ENCODE data around the gene FADS1. TPM values are rescaled to one million over a fixed set of nuclear protein-coding genes. Genes with fewer than 3 reads are reported as not detected.

Gene FADS1
- total RNA-seq, 2 experiments from 2014 or later, result not detected

DNA sequence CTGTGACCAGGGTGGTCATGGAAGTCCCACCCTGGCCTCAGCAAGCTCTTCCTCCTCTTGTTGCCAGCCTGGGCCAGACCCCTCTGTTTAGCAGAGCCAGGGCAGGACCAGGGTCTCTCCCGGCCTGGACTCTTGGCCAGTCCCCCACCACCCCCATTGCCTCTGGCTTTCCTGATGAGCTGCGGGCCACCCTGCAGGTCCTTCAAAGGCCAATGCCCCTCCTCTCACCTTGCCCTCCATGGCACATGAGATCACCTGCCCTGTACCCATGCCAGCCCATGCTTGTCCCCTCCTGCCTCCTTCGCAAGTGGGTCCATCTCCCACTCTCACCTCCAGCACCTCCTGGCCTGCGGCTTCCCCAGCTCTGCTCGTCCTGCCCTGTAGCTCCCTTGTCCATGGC is 21.7 kb upstream of the FADS1 start:
- BruUV-seq (replicated peaks), result no TSS peak
- H3K79me2 ChIP-seq (ENCODE audit: insufficient read depth, low read depth, low read length), result no peaks in the 10 kb centered on the region
- no peaks in the 10 kb centered on the region for H3K9me2 ChIP-seq (ENCODE audit: insufficient read depth, low read length)
- no peak overlapping the region for H2AFZ ChIP-seq (ENCODE audit: low read length)
- no peak for DNase-seq (ENCODE audit: low spot score)
- H3K36me3 ChIP-seq (ENCODE audit: insufficient read depth, low read length), result no peaks in the 10 kb centered on the region
- no peak overlapping the region for H3K4me2 ChIP-seq (ENCODE audit: low read length)
- POLR2A ChIA-PET, result no interaction called here
- no peaks in the 10 kb centered on the region for H4K20me1 ChIP-seq (ENCODE audit: insufficient read depth, low read length)
- H3K27ac ChIP-seq (ENCODE audit: low read depth, low read length, poor library complexity, severe bottlenecking), result no peak overlapping the region
- H3K4me1 ChIP-seq (ENCODE audit: insufficient read depth, low read length, poor library complexity, severe bottlenecking), result peaks cover 24% of the 10 kb centered on the region
- intact Hi-C loops (cut with micrococcal nuclease; ENCODE audit: unreplicated experiment), result no loop called here
- no peaks in the 10 kb centered on the region for H3K9me3 ChIP-seq (ENCODE audit: low read length)
- no peak for TF ChIP-seq EZH2phosphoT487 (IDR thresholded peaks at IDR 0.05; ENCODE audit: borderline replicate concordance, low read depth, low read length)
- CTCF ChIA-PET (ENCODE audit: unreplicated experiment), result no interaction called here
- no peak overlapping the region for H3K4me3 ChIP-seq (ENCODE audit: low read depth, low read length, poor library complexity, severe bottlenecking)

DNA sequence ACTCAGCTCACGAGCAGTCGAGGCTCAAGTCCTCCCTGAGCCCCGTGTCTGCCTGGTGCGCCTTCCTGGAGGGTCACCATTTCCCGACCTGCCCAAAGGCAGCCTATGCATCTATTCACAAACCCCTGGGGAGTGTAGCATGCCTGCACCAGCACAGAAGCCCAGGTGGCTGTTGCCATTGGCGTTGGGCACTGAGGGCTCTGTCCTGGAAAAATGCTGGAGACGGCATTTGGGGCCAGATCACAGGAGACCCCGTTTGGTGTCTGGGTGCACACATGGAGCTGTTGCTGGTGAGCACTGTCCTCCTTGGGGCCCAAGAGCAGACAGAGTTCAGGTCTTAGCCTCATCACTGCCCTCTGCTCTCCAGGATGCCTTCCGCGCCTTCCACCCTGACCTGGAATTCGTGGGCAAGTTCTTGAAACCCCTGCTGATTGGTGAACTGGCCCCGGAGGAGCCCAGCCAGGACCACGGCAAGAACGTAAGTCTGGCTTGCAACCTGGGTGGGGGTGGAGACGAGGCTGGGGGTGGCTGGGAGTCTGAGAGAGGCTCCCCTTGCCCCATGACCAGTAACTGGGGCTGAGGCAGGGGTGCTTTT is 20.7 kb upstream of the FADS1 start:
- DNase-seq (ENCODE audit: low spot score), result no peak
- no peak overlapping the region for H2AFZ ChIP-seq (ENCODE audit: low read length)
- TF ChIP-seq, protein P1, sequence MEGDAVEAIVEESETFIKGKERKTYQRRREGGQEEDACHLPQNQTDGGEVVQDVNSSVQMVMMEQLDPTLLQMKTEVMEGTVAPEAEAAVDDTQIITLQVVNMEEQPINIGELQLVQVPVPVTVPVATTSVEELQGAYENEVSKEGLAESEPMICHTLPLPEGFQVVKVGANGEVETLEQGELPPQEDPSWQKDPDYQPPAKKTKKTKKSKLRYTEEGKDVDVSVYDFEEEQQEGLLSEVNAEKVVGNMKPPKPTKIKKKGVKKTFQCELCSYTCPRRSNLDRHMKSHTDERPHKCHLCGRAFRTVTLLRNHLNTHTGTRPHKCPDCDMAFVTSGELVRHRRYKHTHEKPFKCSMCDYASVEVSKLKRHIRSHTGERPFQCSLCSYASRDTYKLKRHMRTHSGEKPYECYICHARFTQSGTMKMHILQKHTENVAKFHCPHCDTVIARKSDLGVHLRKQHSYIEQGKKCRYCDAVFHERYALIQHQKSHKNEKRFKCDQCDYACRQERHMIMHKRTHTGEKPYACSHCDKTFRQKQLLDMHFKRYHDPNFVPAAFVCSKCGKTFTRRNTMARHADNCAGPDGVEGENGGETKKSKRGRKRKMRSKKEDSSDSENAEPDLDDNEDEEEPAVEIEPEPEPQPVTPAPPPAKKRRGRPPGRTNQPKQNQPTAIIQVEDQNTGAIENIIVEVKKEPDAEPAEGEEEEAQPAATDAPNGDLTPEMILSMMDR (conservative IDR thresholded peaks at IDR 0.05; ENCODE audit: low read length), result no peak
- no peak for TF ChIP-seq EZH2phosphoT487 (IDR thresholded peaks at IDR 0.05; ENCODE audit: borderline replicate concordance, low read depth, low read length)
- H3K4me1 ChIP-seq (ENCODE audit: insufficient read depth, low read length, poor library complexity, severe bottlenecking), result peaks cover 26% of the 10 kb centered on the region
- intact Hi-C loops (cut with micrococcal nuclease; ENCODE audit: unreplicated experiment), result no loop called here
- H3K4me3 ChIP-seq (ENCODE audit: low read depth, low read length, poor library complexity, severe bottlenecking), result no peak overlapping the region
- no peak overlapping the region for H3K4me2 ChIP-seq (ENCODE audit: low read length)
- CTCF ChIA-PET (ENCODE audit: unreplicated experiment), result no interaction called here
- H4K20me1 ChIP-seq (ENCODE audit: insufficient read depth, low read length), result no peaks in the 10 kb centered on the region
- BruUV-seq (replicated peaks), result no TSS peak
- H3K9me3 ChIP-seq (ENCODE audit: low read length), result no peaks in the 10 kb centered on the region
- H3K27ac ChIP-seq (ENCODE audit: low read depth, low read length, poor library complexity, severe bottlenecking), result no peak overlapping the region
- H3K36me3 ChIP-seq (ENCODE audit: insufficient read depth, low read length), result no peaks in the 10 kb centered on the region
- H3K9me2 ChIP-seq (ENCODE audit: insufficient read depth, low read length), result no peaks in the 10 kb centered on the region
- POLR2A ChIA-PET, result interaction anchor here (0.7 kb wide), 1 partner anchor 45 kb away, joined by 3 read pairs; the partner anchor contains the start of genes FEN1 and TMEM258
- no peaks in the 10 kb centered on the region for H3K79me2 ChIP-seq (ENCODE audit: insufficient read depth, low read depth, low read length)

GRCh38 chr11:61836193-61836592 is 19.4 kb upstream of the FADS1 start:
- Histone ChIP-seq H3K9me3 (ENCODE audit: low read length) (no peaks in the 10 kb centered on the region), H3K9me2 (ENCODE audit: insufficient read depth, low read length) (no peaks in the 10 kb centered on the region), H3K4me1 (ENCODE audit: insufficient read depth, low read length, poor library complexity, severe bottlenecking) (peaks cover 31% of the 10 kb centered on the region), H4K20me1 (ENCODE audit: insufficient read depth, low read length) (no peaks in the 10 kb centered on the region), H3K4me3 (ENCODE audit: low read depth, low read length, poor library complexity, severe bottlenecking) (no peak overlapping the region), H3K4me2 (ENCODE audit: low read length) (no peak overlapping the region), H3K79me2 (ENCODE audit: insufficient read depth, low read depth, low read length) (no peaks in the 10 kb centered on the region), H2AFZ (ENCODE audit: low read length) (no peak overlapping the region), H3K27ac (ENCODE audit: low read depth, low read length, poor library complexity, severe bottlenecking) (no peak overlapping the region), H3K36me3 (ENCODE audit: insufficient read depth, low read length) (no peaks in the 10 kb centered on the region)
- BruUV-seq (replicated peaks), result no TSS peak
- no peak for TF ChIP-seq EZH2phosphoT487 (IDR thresholded peaks at IDR 0.05; ENCODE audit: borderline replicate concordance, low read depth, low read length)
- TF ChIP-seq, protein P1 (conservative IDR thresholded peaks at IDR 0.05; ENCODE audit: low read length), result no peak
- DNase-seq (ENCODE audit: low spot score), result no peak
- POLR2A ChIA-PET, result interaction anchor here (0.7 kb wide), 1 partner anchor 59 kb away, joined by 3 read pairs; no protein-coding TSS in a partner anchor
- intact Hi-C loops (cut with micrococcal nuclease; ENCODE audit: unreplicated experiment), result no loop called here
- CTCF ChIA-PET (ENCODE audit: unreplicated experiment), result no interaction called here

Data from OCI-LY7 (cell line).